HG02763 (cell line): Measurements from ENCODE around the gene ZNF189.

Experiments
- ATAC-seq: cut with Tn5 transposase; IDR thresholded peaks from one replicate; pipeline ENCODE4 v1.9.1; 2021; ENCODE audit warnings: mild to moderate bottlenecking, moderate library complexity; ENCODE audit not compliant: unreplicated experiment

Gene ZNF189

DNA sequence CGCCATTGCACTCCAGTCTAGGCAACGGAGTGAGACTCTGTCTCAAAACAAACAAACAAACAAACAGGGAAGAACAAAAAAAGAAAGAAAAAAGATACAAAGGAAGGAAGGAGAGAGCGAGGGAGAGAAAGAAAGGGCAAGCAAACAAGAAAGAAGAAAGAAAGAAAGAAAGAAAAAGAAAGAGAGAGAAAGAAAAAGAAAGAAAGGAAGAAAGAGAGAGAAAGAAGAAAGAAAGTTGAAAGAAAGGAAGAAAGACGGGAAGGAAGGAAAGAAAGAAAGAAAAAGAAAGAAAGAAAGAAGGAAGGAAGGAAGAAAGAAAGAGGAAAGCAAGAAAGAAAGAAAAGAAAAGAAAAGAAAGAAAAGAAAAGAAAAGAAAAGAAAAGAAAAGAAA, 50.0 kb downstream of the ZNF189 start:
- no peak for ATAC-seq

- ATAC-seq: peak; percentile 94
Observed at GRCh38 chr9:101449071-101449721, 50.5 kb downstream of the ZNF189 start.

GRCh38 chr9:101450931-101451330, 52.3 kb downstream of the ZNF189 start:
- no peak for ATAC-seq

- ATAC-seq: no peak
Observed at GRCh38 chr9:101451498-101451897, 52.8 kb downstream of the ZNF189 start.

GRCh38 chr9:101453776-101454570, 55.3 kb downstream of the ZNF189 start:
- ATAC-seq: no peak

- ATAC-seq: no peak
Observed at GRCh38 chr9:101455656-101456240, 57.1 kb downstream of the ZNF189 start.

DNA sequence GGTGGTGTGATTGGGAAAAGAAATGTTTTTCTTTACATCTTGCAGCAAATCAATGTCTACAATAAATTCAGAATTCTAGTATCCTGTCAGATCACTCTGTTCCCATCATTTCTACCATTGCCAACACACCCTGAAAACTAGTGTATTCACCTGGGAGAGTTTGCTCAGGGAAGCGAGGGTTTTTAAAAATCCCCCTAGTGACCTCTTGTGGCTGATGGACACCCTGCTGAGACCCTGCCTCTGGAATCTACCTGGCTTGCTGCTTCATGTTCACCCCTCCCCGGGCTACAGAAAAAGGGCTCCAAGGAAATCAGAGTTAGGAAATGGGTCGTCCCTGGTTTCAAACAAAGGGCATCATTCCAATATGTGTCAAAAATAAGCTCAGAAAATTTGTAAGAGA, 58.4 kb downstream of the ZNF189 start:
- no peak for ATAC-seq

GRCh38 chr9:101458963-101459631, 60.4 kb downstream of the ZNF189 start:
- ATAC-seq: no peak
